HG03095 (cell line): ENCODE measurements around the gene ASIC4.

Experiments
- ATAC-seq: cut with Tn5 transposase; IDR thresholded peaks from one replicate; pipeline ENCODE4 v1.9.1; 2021; ENCODE audit warnings: moderate library complexity; ENCODE audit not compliant: unreplicated experiment

The ASIC4 gene

DNA sequence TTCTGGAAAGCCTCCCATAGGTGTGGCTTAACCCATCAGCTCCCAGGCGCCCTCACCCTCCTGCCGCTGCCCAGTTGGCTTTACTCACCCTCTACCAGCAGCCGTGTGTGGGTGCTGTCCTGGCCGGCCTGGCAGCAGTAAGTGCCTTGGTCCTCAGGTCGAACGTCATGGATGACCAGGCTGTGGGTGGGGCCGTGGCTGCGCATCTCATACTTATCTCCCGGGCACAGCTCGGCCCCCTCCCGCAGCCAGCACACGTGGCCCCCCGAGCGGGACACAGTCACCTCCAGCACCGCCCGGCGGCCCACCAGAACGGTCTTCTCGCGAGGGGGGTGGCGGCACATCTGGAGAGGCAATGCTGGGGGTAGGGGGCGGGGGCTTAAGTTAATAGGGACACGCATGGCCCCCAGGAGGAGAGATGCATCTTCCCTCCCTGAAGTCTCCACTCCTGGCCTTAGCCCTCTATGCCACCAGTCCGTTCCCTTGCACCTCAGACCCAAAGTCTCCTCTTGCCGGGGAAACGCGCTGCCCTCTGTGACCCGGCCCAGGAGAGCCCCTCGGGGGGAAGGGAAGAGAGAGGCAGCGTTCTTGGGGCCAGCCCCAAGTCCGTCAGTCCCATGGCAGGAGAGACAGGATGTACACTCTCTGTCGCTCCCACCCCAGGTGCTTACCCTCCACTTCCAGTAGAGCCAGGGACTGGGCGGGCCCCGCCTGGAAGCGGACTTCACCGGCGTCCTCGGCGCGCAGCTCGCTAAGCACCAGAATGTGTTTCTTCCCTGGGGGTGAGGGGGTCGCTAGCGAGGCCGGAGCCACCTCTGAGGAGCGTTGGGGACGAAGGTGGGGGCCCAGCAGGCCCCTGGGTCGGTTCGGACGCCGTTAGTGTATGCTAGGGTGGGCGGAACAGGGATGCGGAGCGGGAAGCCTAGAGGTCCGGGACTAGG, 37.4 kb downstream of the ASIC4 start:
- peak; percentile 23 for ATAC-seq

- ATAC-seq: peak; percentile 89
Measured at GRCh38 chr2:219552382-219553167, 38.3 kb downstream of the ASIC4 start.

DNA sequence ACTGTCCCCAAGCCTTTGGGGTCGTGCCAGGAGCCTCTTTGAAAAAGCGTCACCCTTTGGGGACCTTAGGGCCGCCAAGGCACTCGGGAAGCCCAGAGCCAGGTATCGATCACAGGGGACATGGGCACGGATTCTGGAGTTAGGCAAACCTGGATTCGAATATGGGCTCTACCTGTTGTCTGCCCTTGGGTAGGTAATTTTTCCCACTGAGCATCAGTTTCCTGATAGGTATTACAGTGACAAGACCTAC, 38.8 kb downstream of the ASIC4 start:
- no peak for ATAC-seq

DNA sequence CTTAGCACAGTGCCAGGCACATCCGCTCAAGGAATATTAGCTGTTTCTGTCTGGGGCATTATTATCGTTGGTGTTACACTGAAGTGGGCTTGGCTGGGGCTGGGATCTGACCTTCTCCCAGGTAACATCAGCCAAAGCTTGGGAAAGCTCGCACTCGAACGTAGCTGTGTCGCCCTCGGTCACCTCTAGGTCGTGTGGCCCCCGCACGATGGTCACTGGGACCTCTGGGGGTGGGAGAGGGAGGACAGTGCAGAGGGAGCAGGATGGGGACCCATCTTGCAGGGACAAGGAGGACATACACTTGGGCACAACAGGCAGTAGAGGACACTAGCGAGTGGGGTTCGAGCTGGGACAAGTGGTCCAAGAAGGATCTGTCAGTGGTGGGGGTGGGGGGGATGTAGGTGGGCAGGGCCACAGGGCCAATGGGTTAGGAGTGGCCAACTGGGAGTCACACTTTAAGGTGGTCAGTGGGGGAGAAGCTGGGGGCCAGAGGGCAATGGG, 39.2 kb downstream of the ASIC4 start:
- no peak for ATAC-seq

DNA sequence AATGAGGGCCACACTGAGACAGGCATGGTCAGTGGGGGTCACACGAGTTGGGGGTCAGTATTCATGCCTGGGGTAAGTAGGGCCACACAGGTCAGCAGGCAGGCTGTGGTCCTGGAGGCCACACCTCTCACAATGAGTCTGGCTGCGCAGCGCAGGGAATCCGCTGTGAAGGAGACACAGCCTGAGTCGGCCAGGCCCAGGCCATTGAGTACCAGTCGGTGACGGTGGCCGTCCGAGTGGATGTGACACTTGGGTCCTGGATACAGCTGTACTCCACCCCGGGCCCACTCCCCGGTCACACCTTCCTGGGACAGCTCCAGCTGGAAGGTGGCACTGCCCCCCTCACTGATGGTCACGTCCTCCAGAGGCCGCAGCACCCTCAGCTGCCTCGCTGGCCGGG, 40.1 kb downstream of the ASIC4 start:
- ATAC-seq: no peak

DNA sequence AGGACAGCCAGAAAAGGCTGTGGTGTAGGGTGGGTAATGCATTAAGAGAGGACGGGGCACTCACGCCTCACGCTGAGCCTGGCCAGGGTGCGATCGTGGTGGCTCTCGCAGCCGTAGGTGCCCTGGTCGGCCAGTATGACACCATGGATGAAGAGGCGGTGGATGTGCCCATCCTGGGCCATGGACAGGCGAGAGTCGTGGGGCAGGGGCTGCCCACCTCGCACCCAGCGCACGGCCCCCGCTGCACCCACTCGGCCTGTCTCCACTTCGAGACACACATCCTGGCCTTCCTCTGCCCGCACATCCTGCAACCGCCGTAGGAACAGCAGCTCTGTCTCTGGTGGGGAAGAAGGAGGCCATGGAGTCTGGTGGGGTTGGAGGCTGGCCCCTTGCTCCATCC, 41.7 kb downstream of the ASIC4 start:
- ATAC-seq: no peak

GRCh38 chr2:219556413-219556812, 42.1 kb downstream of the ASIC4 start:
- ATAC-seq: no peak

- ATAC-seq: no peak
Measured at GRCh38 chr2:219557320-219557719, 43.0 kb downstream of the ASIC4 start.

GRCh38 chr2:219557791-219558785, 43.8 kb downstream of the ASIC4 start:
- ATAC-seq: no peak

GRCh38 chr2:219559156-219559915, 45.1 kb downstream of the ASIC4 start:
- ATAC-seq: no peak

- no peak for ATAC-seq
Measured at GRCh38 chr2:219560037-219560892, 46.0 kb downstream of the ASIC4 start.

DNA sequence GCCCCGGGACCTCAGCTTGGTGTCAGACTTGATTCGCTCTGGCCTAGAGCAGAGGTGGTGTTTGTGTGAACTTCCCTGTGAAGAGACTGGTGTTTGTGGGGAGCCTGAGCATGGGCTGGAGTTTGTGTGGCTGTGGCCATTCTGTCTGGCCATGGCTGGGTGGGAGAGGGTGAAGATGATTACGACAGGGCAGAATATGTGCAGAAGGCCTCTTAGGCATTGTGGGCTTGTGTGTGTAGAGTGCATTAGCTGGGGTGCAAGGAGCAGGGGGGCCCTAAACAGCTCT, 46.6 kb downstream of the ASIC4 start:
- ATAC-seq: no peak

DNA sequence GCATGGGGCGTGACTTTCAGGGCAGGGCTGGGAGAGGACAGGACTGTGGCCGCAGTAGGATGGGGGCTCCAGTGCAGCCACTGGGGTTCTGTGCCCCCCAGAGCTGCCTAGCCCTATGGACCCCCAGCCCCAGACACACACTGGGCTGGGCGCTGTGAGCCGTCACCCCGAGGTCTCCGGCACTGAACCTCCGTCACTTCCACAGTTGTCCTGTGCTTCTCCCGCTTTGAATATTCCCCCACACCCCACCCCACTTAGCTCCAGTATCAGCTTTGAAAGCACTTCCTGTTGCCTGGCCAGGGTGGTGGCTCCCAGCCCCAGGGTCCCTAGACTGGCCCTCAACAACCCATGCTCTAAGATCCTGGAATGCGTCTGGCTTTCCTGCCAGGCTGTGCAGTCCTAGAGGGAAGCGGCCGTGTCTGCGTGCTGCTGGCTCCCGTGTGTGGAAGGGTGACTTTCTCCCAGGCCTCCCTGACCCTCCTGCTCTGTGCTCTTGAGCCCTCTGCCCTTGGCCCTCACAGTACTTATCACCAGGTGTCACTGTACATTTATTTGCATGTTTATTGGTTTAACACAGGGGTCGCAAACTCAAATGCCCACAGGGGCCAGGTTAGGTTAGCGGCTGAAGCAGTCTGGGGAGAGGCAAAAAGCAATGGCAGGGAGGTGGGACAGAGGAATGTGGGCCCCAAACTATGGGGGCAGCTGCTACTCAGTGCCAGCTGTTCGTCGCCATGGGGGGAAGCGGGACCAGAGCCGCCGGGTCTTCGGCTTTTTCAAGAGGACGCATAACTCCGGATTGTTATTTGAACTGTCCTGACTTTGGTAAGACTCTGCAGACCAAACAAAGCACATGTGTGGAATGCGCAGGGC, 47.1 kb downstream of the ASIC4 start:
- no peak for ATAC-seq

DNA sequence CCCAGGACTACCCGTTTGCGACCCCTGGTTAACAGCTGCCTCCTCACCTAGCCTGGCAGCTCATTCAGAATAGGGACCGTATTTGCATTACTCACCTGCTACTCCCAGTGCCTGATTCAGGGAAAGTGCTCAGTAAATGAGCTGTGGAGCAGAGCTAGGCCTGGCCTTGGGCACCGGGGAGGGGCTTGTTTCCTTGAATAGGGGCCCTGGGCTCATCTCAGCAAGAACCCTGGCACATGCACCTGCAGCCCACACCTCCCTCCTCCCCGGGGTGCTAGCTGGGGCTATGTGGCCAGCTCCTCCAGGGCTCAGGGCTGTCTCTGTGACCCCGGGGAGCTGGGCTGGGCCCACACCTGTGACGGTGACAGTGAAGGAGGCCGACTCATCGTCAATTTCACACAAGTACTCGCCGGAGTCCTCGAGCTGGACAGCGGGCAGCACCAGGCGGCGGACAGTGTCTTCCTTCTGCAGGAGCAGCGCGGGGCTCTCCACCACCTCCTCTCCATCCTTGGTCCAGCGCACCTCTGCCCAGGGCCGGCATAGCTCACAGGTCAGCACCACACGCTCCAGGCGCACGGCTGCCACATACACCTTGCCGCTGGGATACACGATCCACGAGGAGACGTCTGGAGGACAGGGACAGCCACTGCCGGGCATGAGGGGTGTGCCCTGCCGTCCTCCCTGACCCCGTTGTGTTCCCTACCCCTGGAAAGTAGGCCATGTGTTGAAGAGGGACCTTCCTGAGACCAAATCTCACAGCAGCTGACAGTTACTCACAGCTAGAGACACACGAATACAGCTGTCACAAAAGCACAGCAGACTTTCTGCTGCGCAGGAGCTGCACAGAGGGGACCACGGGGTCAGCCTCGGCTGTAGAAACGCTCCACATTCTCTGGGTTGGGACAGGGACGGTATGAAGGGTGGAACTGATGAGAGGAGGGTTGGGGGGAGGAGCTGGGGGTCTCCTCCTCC, 48.1 kb downstream of the ASIC4 start:
- ATAC-seq: no peak

DNA sequence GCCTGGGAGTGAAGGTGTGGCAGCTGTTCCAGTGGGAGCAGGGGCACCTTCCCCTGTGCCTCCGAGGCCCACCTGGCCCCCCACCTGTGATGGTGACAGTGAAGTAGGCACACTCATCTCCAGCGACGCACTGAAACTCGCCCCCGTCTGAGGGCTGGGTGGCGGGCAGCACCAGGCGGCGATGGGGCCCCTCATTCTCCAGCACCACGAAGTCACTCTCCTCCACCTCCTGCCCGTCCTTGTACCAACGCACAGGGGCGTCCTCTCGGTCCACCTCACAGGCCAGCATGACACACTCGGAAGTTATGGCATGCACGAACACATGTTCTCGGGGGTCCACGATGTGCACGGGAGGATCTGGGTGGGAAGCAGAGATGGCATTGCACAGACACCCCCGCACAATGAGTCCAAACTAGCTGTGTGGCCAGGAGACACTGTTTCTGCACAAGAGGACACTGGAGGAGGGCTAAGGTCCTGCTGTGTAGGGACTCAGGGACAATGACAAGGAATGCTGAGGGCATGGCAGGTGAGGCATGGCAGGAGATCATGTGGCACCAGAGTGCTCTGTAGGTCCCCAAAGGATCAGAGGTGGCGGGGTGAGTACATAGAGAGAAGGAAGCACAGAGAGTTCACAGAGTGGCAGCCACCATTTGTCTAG, 49.1 kb downstream of the ASIC4 start:
- ATAC-seq: no peak

DNA sequence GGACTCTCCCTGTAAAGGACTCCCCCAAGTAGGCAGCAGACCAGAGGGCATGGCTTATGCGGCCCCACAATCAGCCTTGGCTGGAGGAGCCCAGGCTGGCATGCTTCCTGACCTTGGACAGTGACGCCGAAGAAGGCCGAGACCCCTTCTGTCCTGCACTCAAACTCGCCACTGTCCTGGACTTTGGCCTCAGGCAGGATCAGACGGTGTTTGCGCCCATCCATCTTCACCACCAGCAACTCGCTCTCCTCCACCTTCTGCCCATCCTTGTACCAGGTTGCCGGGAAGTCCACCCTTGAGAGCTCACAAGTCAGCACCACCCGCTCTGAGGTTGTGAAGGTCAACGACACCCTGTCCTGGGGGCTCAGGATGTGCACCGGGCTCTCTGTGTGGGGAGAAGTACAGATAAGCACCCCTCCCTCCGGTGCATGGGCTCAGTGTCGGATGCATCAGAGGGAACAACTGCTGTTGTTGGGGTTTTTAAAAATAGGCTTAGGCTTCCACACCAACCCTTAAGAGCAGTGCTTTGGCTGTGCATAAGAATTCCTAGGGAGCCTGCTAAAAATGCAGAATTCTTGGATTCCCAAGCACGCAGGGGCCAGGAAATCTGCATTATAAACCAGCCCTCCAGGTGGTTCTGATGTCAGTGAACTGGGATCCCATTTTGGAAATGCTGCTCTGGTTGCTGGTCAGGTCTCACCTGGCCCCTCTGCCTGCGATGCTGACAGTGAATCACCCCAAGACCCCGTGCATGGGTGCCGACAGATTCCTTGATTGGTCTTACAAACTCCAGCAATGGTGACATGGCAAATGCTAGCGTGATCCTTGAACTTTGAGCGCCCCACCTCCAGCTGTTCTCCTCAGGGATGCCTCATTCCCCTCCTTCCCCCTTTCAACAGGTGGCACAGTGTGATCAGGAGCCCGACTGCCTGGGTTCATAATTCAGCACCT, 51.1 kb downstream of the ASIC4 start:
- ATAC-seq: no peak
